ENCODE data around the gene CTDSPL2. TPM values are rescaled to one million over a fixed set of nuclear protein-coding genes. Genes with fewer than 3 reads are reported as not detected.
"Not testable (repeated sequence)": the region's sequence is repeated elsewhere in the genome, so short reads cannot be mapped to it uniquely, and the experiment has no call there.

CTDSPL2 gene
- total RNA-seq, 1 donor from 2014 or later: 57.9 TPM

GRCh38 chr15:44441095-44441501 is 13.7 kb downstream of the CTDSPL2 start:
- Mint-ChIP-seq H3K27me3 (no peaks in the 10 kb centered on the region), H3K36me3 (peaks cover 16% of the 10 kb centered on the region), H3K27ac (peak overlapping the region; percentile 24), H3K9me3 (no peaks in the 10 kb centered on the region), H3K4me3 (no peak overlapping the region), H3K4me1 (ENCODE audit: unreplicated experiment) (no peaks in the 10 kb centered on the region)
- no peak for TF ChIP-seq CTCF (conservative IDR thresholded peaks at IDR 0.05)
- DNase-seq (ENCODE audit: extremely low spot score, unreplicated experiment): no peak

DNA sequence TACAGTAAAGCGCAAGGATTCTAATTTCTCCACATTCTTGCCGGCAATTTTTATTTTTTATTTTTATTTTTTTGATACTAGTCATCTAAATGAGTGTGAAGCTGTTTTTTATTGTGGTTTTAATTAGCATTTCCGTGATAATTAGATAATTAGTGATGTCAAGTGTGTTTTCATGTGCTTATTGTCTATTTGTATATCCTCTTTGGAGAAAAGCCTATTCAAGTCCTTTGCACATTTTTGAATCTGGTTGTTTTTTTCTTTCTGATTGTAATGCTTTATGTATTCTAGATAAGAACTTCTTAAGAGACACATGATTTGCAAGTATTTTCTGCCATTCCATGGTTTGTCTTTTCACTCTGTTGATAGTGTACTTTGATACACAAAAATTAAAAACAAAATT is 16.1 kb downstream of the CTDSPL2 start:
- Mint-ChIP-seq H3K4me1 (ENCODE audit: unreplicated experiment) (no peaks in the 10 kb centered on the region), H3K27ac (no peak overlapping the region), H3K4me3 (no peak overlapping the region), H3K36me3 (peaks cover 9% of the 10 kb centered on the region), H3K27me3 (no peaks in the 10 kb centered on the region), H3K9me3 (no peaks in the 10 kb centered on the region)
- TF ChIP-seq CTCF (conservative IDR thresholded peaks at IDR 0.05): no peak
- DNase-seq (ENCODE audit: extremely low spot score, unreplicated experiment): no peak

GRCh38 chr15:44447772-44448376 is 20.4 kb downstream of the CTDSPL2 start:
- H3K4me3 Mint-ChIP-seq: no peak overlapping the region
- no peaks in the 10 kb centered on the region for H3K4me1 Mint-ChIP-seq (ENCODE audit: unreplicated experiment)
- H3K36me3 Mint-ChIP-seq: peaks cover 13% of the 10 kb centered on the region
- no peak for DNase-seq (ENCODE audit: extremely low spot score, unreplicated experiment)
- no peaks in the 10 kb centered on the region for H3K27me3 Mint-ChIP-seq
- TF ChIP-seq CTCF (conservative IDR thresholded peaks at IDR 0.05): no peak
- no peak overlapping the region for H3K27ac Mint-ChIP-seq
- no peaks in the 10 kb centered on the region for H3K9me3 Mint-ChIP-seq

- Mint-ChIP-seq H3K4me1 (ENCODE audit: unreplicated experiment) (no peaks in the 10 kb centered on the region), H3K4me3 (no peak overlapping the region), H3K36me3 (peaks cover 13% of the 10 kb centered on the region), H3K27me3 (no peaks in the 10 kb centered on the region), H3K27ac (no peak overlapping the region), H3K9me3 (no peaks in the 10 kb centered on the region)
- DNase-seq (ENCODE audit: extremely low spot score, unreplicated experiment): no peak
- TF ChIP-seq CTCF (conservative IDR thresholded peaks at IDR 0.05): no peak
These were observed 22.7 kb downstream of the CTDSPL2 start for GRCh38 chr15:44450172-44450571.

GRCh38 chr15:44453578-44454283 is 26.3 kb downstream of the CTDSPL2 start:
- H3K27ac Mint-ChIP-seq, H3K4me3 Mint-ChIP-seq: not testable (repeated sequence)

DNA sequence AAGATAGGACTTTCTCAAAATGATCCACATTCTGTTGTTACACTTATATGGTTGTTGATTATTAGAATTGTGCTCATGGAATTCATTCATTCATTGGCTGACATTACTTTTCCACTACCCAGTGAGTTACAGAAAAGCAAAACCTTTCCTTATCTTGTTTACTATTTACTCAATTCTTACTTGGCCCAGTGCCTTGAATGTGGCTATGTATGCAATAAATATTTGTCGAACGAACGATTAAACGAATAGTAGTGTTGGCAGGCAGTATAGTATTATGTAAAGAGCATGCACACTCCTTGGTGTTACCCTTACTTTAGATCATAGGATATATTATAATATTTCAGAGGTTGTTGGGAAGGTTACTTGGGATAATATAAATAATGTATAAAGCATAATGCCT is 31.0 kb downstream of the CTDSPL2 start:
- no peak for DNase-seq (ENCODE audit: extremely low spot score, unreplicated experiment)
- H3K27me3 Mint-ChIP-seq: no peaks in the 10 kb centered on the region
- peaks cover 7% of the 10 kb centered on the region for H3K4me1 Mint-ChIP-seq (ENCODE audit: unreplicated experiment)
- TF ChIP-seq CTCF (conservative IDR thresholded peaks at IDR 0.05): no peak
- no peaks in the 10 kb centered on the region for H3K9me3 Mint-ChIP-seq
- H3K36me3 Mint-ChIP-seq: peaks cover 11% of the 10 kb centered on the region
- H3K4me3 Mint-ChIP-seq: no peak overlapping the region
- no peak overlapping the region for H3K27ac Mint-ChIP-seq

More at GRCh38 chr15:44453578-44454283, 26.3 kb downstream of the CTDSPL2 start:
- not testable (repeated sequence) for DNase-seq (ENCODE audit: extremely low spot score, unreplicated experiment); H3K36me3 Mint-ChIP-seq; H3K27me3 Mint-ChIP-seq; H3K4me1 Mint-ChIP-seq (ENCODE audit: unreplicated experiment); H3K9me3 Mint-ChIP-seq
